Tibial nerve (tissue), 4 donors: ENCODE results near the gene KIF21A. TPM values are rescaled to one million over a fixed set of nuclear protein-coding genes. Genes with fewer than 3 reads are reported as not detected.

Experiments
- DNase-seq, 2 donors: peaks; one replicate each; pipeline ENCODE4 v3.0.0-alpha.2; 2019; ENCODE audit warnings: low spot score in 2 of 2
- H3K27ac ChIP-seq, 4 donors: fragments of 200-600 bp; sonication (generic) in 3 of 4; one replicate each; pipeline ENCODE4 v1.5.1; 2017 to 2019; ENCODE audit warnings: mild to moderate bottlenecking in 1 of 4
- H3K27me3 ChIP-seq, 2 donors: fragments of 200-600 bp; sonication (generic) in 1 of 2; one replicate each; pipeline versions ENCODE4 v1.5.1 to v1.6.0; 2017 to 2019
- H3K36me3 ChIP-seq, 3 donors: fragments of 200-600 bp; sonication (generic); one replicate each; pipeline ENCODE4 v1.5.1; 2018 to 2019
- H3K4me1 ChIP-seq, 4 donors: fragments of 200-600 bp; sonication (generic) in 3 of 4; one replicate each; pipeline ENCODE4 v1.5.1; 2017 to 2019
- H3K4me3 ChIP-seq, 4 donors: fragments of 200-600 bp; sonication (generic) in 3 of 4; one replicate each; pipeline ENCODE4 v1.5.1; 2017 to 2019; ENCODE audit warnings: mild to moderate bottlenecking in 1 of 4, moderate library complexity in 1 of 4
- H3K9me3 ChIP-seq, 4 donors: fragments of 200-600 bp; sonication (generic) in 3 of 4; one replicate each; pipeline ENCODE4 v1.5.1; 2017 to 2019
- CTCF ChIP-seq, 5 experiments: fragments of 200-600 bp in 3 of 5; fragments of 450-650 bp in 2 of 5; sonication (generic) in 3 of 5; IDR thresholded peaks; one replicate each; pipeline ENCODE4 v1.5.1; 2016 to 2019; ENCODE audit warnings: antibody characterized with exemption in 5 of 5, mild to moderate bottlenecking in 3 of 5, moderate library complexity in 2 of 5
- EP300 ChIP-seq, 2 donors: sonication (generic); formaldehyde crosslinking; IDR thresholded peaks; one replicate each; pipeline ENCODE4 v1.6.1; 2017; ENCODE audit warnings: antibody characterized with exemption in 2 of 2, mild to moderate bottlenecking in 1 of 2
- POLR2A ChIP-seq, 2 donors: fragments of 450-650 bp; IDR thresholded peaks; one replicate each; pipeline ENCODE4 v1.6.1; 2017; ENCODE audit warnings: antibody characterized with exemption in 2 of 2, mild to moderate bottlenecking in 2 of 2, moderate library complexity in 2 of 2
- WGBS, 2 donors: methylation state at CpG; one replicate each; pipeline ENCODE4 v1.1.5; 2018; 5-methylcytosine and 5-hydroxymethylcytosine counted together
- total RNA-seq, 4 donors: library from RNA; depleted of rRNA; stranded (reverse); fragments of >200 nt; gene quantifications; one replicate each; pipeline ENCODE4 v1.1.0, GENCODE V29; 2016

Gene KIF21A
- total RNA-seq, 4 donors from 2014 or later, result 13.5 to 56.6 (median 30.2) TPM

- TF ChIP-seq POLR2A (IDR thresholded peaks at IDR 0.05), result no peak
- no peak for TF ChIP-seq CTCF (IDR thresholded peaks at IDR 0.05)
- TF ChIP-seq EP300 (IDR thresholded peaks at IDR 0.05), result no peak
- no peaks in the 10 kb centered on the region for H3K27me3 ChIP-seq
- H3K27ac ChIP-seq, result no peak overlapping the region
- no peaks in the 10 kb centered on the region for H3K9me3 ChIP-seq
- no peaks in the 10 kb centered on the region for H3K36me3 ChIP-seq
- H3K4me3 ChIP-seq, result no peak overlapping the region
- no peak for DNase-seq
- peaks cover 0 to 24% (median 5%) of the 10 kb centered on the region in 4 donors for H3K4me1 ChIP-seq
These were observed 40.0 kb downstream of the KIF21A start for GRCh38 chr12:39402922-39403321.

GRCh38 chr12:39401459-39401858, 41.5 kb downstream of the KIF21A start:
- no peaks in the 10 kb centered on the region for H3K27me3 ChIP-seq
- H3K9me3 ChIP-seq, result no peaks in the 10 kb centered on the region
- WGBS, 2 donors, result 59 to 62% methylated on average over 2 of the region's 2 CpGs
- no peak overlapping the region for H3K4me3 ChIP-seq
- no peak overlapping the region for H3K27ac ChIP-seq
- no peak for DNase-seq
- no peaks in the 10 kb centered on the region for H3K36me3 ChIP-seq
- H3K4me1 ChIP-seq, result peaks cover 0 to 12% (median 5%) of the 10 kb centered on the region in 4 donors
- TF ChIP-seq CTCF (IDR thresholded peaks at IDR 0.05), result no peak
- TF ChIP-seq POLR2A (IDR thresholded peaks at IDR 0.05), result no peak
- no peak for TF ChIP-seq EP300 (IDR thresholded peaks at IDR 0.05)

- Histone ChIP-seq H3K27ac (no peak overlapping the region), H3K36me3 (no peaks in the 10 kb centered on the region), H3K9me3 (no peaks in the 10 kb centered on the region), H3K4me3 (no peak overlapping the region), H3K4me1 (peaks cover 0 to 5% (median under 1%) of the 10 kb centered on the region in 4 donors), H3K27me3 (no peaks in the 10 kb centered on the region)
- TF ChIP-seq CTCF (IDR thresholded peaks at IDR 0.05), result no peak
- DNase-seq, result no peak
- 78 to 81% methylated on average over 6 of the region's 6 CpGs for WGBS, 2 donors
These were observed 47.1 kb downstream of the KIF21A start for GRCh38 chr12:39395866-39396265.

GRCh38 chr12:39393890-39394289, 49.0 kb downstream of the KIF21A start:
- Histone ChIP-seq H3K4me1 (peaks cover 0 to 5% (median 0%) of the 10 kb centered on the region in 4 donors), H3K9me3 (no peaks in the 10 kb centered on the region), H3K27me3 (no peaks in the 10 kb centered on the region), H3K4me3 (no peak overlapping the region), H3K27ac (no peak overlapping the region), H3K36me3 (no peaks in the 10 kb centered on the region)
- no peak for TF ChIP-seq CTCF (IDR thresholded peaks at IDR 0.05)
- no peak for TF ChIP-seq POLR2A (IDR thresholded peaks at IDR 0.05)
- no peak for TF ChIP-seq EP300 (IDR thresholded peaks at IDR 0.05)
- DNase-seq, result no peak
- WGBS, 2 donors, result 63 to 65% methylated on average over 5 of the region's 5 CpGs

- DNase-seq, result no peak
These were observed 49.7 kb downstream of the KIF21A start for GRCh38 chr12:39393179-39393578.

More at GRCh38 chr12:39393179-39393578, 49.7 kb downstream of the KIF21A start:
- peaks cover 0 to 5% (median 0%) of the 10 kb centered on the region in 4 donors for H3K4me1 ChIP-seq
- H3K27me3 ChIP-seq, result no peaks in the 10 kb centered on the region
- TF ChIP-seq CTCF (IDR thresholded peaks at IDR 0.05) (no peak), POLR2A (IDR thresholded peaks at IDR 0.05) (no peak), EP300 (IDR thresholded peaks at IDR 0.05) (no peak)
- H3K27ac ChIP-seq, result no peak overlapping the region
- WGBS, 2 donors, result 79 to 88% methylated on average over 2 of the region's 2 CpGs
- H3K36me3 ChIP-seq, result no peaks in the 10 kb centered on the region
- no peaks in the 10 kb centered on the region for H3K9me3 ChIP-seq
- H3K4me3 ChIP-seq, result no peak overlapping the region
